Coronary artery (tissue), 2 donors: ENCODE results near the gene GFER.
A peak's percentile ranks its signal among the peaks of the same experiment; 100 is the strongest.

ENCODE experiments used
- DNase-seq: peaks from one replicate; pipeline ENCODE4 v3.0.0-alpha.2; 2017; ENCODE audit warnings: low spot score
- H3K27ac ChIP-seq, 2 donors: fragments of 200-600 bp; sonication (generic); one replicate each; pipeline ENCODE4 v1.5.1; 2016 to 2019
- H3K4me3 ChIP-seq: fragments of 200-600 bp; sonication (generic); 2 replicates; pipeline ENCODE4 v1.5.1; 2016; ENCODE audit warnings: mild to moderate bottlenecking, moderate library complexity
- CTCF ChIP-seq: fragments of 200-600 bp; sonication (generic); IDR thresholded peaks from one replicate; pipeline ENCODE4 v1.5.1; 2019; ENCODE audit warnings: antibody characterized with exemption

GFER gene

GRCh38 chr16:2015117-2015946 is 31.3 kb downstream of the GFER start:
- no peak for DNase-seq
- H3K4me3 ChIP-seq, result no peak overlapping the region
- H3K27ac ChIP-seq, result no peak overlapping the region
- no peak for TF ChIP-seq CTCF

DNA sequence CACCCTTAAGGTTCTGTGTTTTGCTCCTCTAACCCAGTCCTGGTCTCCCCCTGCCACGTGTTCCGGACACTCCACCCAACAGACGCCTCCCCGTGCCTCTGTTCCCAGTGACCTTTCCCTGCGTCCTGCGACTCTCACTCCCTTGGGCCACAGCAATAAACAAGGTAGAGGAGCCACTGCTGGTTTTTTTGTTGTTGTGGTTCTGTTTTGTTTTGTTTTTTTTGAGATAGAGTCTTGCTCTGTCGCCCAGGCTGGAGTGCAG is 31.9 kb downstream of the GFER start:
- DNase-seq, result no peak
- no peak for TF ChIP-seq CTCF
- Histone ChIP-seq H3K27ac (no peak overlapping the region), H3K4me3 (no peak overlapping the region)

DNA sequence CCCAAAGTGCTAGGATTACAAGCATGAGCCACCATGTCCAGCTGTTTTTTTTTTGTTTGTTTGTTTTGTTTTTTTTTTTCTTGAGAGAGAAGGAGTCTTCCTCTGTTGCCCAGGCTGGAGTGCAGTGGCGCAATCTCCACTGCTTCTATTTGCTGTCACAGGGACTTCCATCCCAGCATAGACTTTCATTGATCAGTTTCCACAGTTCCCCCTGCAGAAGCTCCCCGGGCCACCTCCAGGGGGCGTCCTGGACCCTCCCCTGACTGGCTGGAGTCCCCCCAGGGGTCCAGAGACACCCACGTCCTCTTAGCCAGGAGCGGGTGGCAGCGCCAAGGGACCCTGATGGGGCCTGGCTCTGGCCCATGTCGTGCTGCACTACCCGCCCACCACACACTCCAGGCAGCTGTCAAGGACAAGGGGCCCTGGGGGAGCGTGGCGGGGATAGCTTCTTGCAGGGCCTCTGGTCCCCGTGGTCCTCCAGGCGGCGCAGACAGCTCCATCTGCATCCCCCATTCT is 32.5 kb downstream of the GFER start:
- no peak for TF ChIP-seq CTCF
- no peak overlapping the region for H3K4me3 ChIP-seq
- DNase-seq, result no peak
- H3K27ac ChIP-seq, result no peak overlapping the region

DNA sequence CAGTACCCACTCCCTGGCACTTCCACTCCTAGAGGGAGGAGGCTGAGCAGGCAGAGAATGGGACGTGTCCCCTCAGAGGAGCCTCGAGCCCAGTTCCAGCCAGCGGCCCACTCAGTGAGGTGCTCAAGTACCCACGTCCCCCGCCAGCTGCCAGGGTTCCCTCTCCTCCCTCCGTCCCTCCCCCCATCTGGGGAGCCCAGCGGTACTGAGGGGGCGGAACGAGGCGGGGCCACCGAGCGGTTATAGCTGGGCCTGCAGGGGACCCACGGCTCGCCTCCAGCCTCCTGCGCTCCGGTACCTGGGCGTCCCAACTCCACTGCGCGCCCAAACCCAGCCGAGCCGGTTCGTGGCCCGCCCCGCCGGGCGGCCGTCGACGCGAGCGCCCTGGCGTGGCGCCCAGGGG is 35.5 kb downstream of the GFER start, which contains the start of gene NPW:
Gene NPW (plus strand): TSS at position 268 of the 403 bp plus-strand sequence.
- H3K27ac ChIP-seq, result no peak within 1 kb of the TSS
- H3K4me3 ChIP-seq, result peak within 1 kb of the TSS; percentile 38
- TF ChIP-seq CTCF, result no peak
- no peak for DNase-seq

DNA sequence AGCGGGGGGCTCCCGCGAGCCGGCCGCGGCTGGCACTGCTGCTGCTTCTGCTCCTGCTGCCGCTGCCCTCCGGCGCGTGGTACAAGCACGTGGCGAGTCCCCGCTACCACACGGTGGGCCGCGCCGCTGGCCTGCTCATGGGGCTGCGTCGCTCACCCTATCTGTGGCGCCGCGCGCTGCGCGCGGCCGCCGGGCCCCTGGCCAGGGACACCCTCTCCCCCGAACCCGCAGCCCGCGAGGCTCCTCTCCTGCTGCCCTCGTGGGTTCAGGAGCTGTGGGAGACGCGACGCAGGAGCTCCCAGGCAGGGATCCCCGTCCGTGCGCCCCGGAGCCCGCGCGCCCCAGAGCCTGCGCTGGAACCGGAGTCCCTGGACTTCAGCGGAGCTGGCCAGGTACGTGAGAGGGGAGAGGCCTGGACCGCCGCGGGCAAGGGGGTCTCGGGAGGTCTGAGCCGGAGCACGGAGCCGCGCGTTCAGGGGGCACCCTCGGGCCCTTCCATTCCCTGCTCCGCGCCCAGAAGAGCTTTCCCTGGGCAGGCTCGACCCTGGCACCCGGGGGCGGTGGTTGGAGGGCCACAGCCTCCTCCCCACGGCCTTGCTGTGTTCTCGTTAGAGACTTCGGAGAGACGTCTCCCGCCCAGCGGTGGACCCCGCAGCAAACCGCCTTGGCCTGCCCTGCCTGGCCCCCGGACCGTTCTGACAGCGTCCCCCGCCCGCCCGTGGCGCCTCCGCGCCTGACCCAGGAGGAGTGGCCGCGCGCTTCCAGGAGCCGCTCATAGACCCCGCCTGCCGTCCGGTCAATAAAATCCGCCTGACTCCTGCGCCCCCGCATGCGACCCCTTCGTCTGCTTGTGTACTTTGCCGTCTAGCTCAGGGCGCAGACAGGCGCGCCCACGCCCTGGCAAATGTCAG is 36.2 kb downstream of the GFER start:
- no peak for TF ChIP-seq CTCF
- Histone ChIP-seq H3K27ac (no peak overlapping the region), H3K4me3 (peak overlapping the region; percentile 38)
- DNase-seq, result no peak

- DNase-seq, result no peak
- Histone ChIP-seq H3K27ac (no peak overlapping the region), H3K4me3 (peak overlapping the region; percentile 67)
- TF ChIP-seq CTCF, result no peak
Observed at GRCh38 chr16:2022723-2023091, 38.7 kb downstream of the GFER start.
